HTERT RPE-1 (cell line): Measurements from ENCODE around the gene TAB2.
"Not testable (repeated sequence)": the region's sequence is repeated elsewhere in the genome, so short reads cannot be mapped to it uniquely, and the experiment has no call there.

Experiments used
- in situ Hi-C: fragments of 300-500 bp; cut with MboI; formaldehyde crosslinking; loops from 4 replicates; pipeline ENCODE4 v1.14.3; 2020; ENCODE audit warnings: low sequenced_read_pairs

TAB2 gene

GRCh38 chr6:149439626-149440025 is 122.1 kb downstream of the TAB2 start:
- in situ Hi-C loops = no loop called here

GRCh38 chr6:149440735-149441671 is 123.5 kb downstream of the TAB2 start:
- in situ Hi-C loops = no loop called here

GRCh38 chr6:149441740-149442139 is 124.2 kb downstream of the TAB2 start:
- in situ Hi-C loops = no loop called here

GRCh38 chr6:149443411-149444181 is 126.1 kb downstream of the TAB2 start:
- in situ Hi-C loops = no loop called here

GRCh38 chr6:149444360-149445094 is 127.0 kb downstream of the TAB2 start:
- in situ Hi-C loops = not testable (repeated sequence)

- in situ Hi-C loops = no loop called here
Observed at GRCh38 chr6:149445095-149445466, 127.6 kb downstream of the TAB2 start.

GRCh38 chr6:149445573-149445972 is 128.1 kb downstream of the TAB2 start:
- in situ Hi-C loops = no loop called here

GRCh38 chr6:149446791-149447376 is 129.4 kb downstream of the TAB2 start:
- in situ Hi-C loops = no loop called here

GRCh38 chr6:149448821-149449453 is 131.4 kb downstream of the TAB2 start:
- in situ Hi-C loops = no loop called here

- in situ Hi-C loops = no loop called here
Observed at GRCh38 chr6:149449831-149450678, 132.5 kb downstream of the TAB2 start.

- in situ Hi-C loops = no loop called here
Observed at GRCh38 chr6:149450679-149451375, 133.3 kb downstream of the TAB2 start.

- in situ Hi-C loops = no loop called here
Observed at GRCh38 chr6:149451376-149452036, 134.0 kb downstream of the TAB2 start.

- in situ Hi-C loops = no loop called here
Observed at GRCh38 chr6:149452037-149452939, 134.8 kb downstream of the TAB2 start.

- in situ Hi-C loops = no loop called here
Observed at GRCh38 chr6:149453597-149454345, 136.3 kb downstream of the TAB2 start.

- in situ Hi-C loops = no loop called here
Observed at GRCh38 chr6:149454346-149454848, 136.9 kb downstream of the TAB2 start.

GRCh38 chr6:149455031-149455732 is 137.7 kb downstream of the TAB2 start:
- in situ Hi-C loops = no loop called here
